ENCODE measurements around the gene UBE2Q1. TPM values are rescaled to one million over a fixed set of nuclear protein-coding genes. Genes with fewer than 3 reads are reported as not detected.

UBE2Q1 gene
- total and polyA plus RNA-seq, 2 donors = 33.0 to 49.4 TPM

- Histone ChIP-seq H3K27ac (ENCODE audit: low read depth in 1 of 2, low read length in 1 of 2) (no peak overlapping the region), H3K27me3 (ENCODE audit: control insufficient read depth in 2 of 2, insufficient read depth in 1 of 2, low read length in 1 of 2) (no peaks in the 10 kb centered on the region), H3K36me3 (ENCODE audit: control insufficient read depth in 2 of 2, insufficient read depth in 2 of 2, low read length in 1 of 2) (peaks cover 70 to 90% of the 10 kb centered on the region in 2 donors), H3K9me3 (ENCODE audit: control insufficient read depth in 2 of 2, insufficient read depth in 1 of 2, low read length in 1 of 2) (no peaks in the 10 kb centered on the region), H3K4me3 (ENCODE audit: low read length in 2 of 2) (no peak overlapping the region), H3K4me1 (ENCODE audit: control insufficient read depth in 2 of 2, insufficient read depth in 2 of 2, low read length in 2 of 2) (peaks cover 0 to 4% of the 10 kb centered on the region in 2 donors)
- no peak for DNase-seq (ENCODE audit: low read depth in 6 of 9, low spot score in 9 of 9)
- 95% methylated on average over 1 of the region's 1 CpG for WGBS
These were observed 37.2 kb upstream of the UBE2Q1 start for GRCh38 chr1:154595621-154596020.

DNA sequence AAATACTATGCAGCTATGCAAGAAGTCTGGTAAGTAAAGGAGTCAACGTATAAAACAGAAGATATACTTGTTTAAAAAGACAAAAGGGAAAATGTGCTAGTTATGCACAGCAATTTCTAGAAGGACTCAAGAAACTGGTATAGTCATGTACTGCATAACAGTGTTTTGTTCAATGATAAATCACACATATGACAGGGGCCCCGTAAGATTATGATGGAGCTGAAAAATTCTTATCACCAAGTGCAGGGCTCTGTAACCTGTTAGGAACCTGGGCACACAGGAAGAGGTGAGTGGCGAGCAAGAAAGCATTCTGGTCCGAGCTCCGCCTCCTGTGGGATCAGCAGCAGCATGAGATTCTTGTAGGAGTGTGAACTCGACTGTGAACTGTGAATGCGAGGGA is 36.3 kb upstream of the UBE2Q1 start:
- Histone ChIP-seq H3K4me1 (ENCODE audit: control insufficient read depth in 2 of 2, insufficient read depth in 2 of 2, low read length in 2 of 2) (peaks cover 0 to 4% of the 10 kb centered on the region in 2 donors), H3K9me3 (ENCODE audit: control insufficient read depth in 2 of 2, insufficient read depth in 1 of 2, low read length in 1 of 2) (no peaks in the 10 kb centered on the region), H3K4me3 (ENCODE audit: low read length in 2 of 2) (no peak overlapping the region), H3K27me3 (ENCODE audit: control insufficient read depth in 2 of 2, insufficient read depth in 1 of 2, low read length in 1 of 2) (no peaks in the 10 kb centered on the region), H3K27ac (ENCODE audit: low read depth in 1 of 2, low read length in 1 of 2) (no peak overlapping the region), H3K36me3 (ENCODE audit: control insufficient read depth in 2 of 2, insufficient read depth in 2 of 2, low read length in 1 of 2) (peaks cover 73 to 95% of the 10 kb centered on the region in 2 donors)
- DNase-seq (ENCODE audit: low read depth in 6 of 9, low spot score in 9 of 9) = no peak
- WGBS = 98% methylated on average over 7 of the region's 7 CpGs

GRCh38 chr1:154593390-154593789 is 34.9 kb upstream of the UBE2Q1 start:
- Histone ChIP-seq H3K4me3 (ENCODE audit: low read length in 2 of 2) (no peak overlapping the region), H3K9me3 (ENCODE audit: control insufficient read depth in 2 of 2, insufficient read depth in 1 of 2, low read length in 1 of 2) (no peaks in the 10 kb centered on the region), H3K36me3 (ENCODE audit: control insufficient read depth in 2 of 2, insufficient read depth in 2 of 2, low read length in 1 of 2) (peaks cover 78 to 96% of the 10 kb centered on the region in 2 donors), H3K4me1 (ENCODE audit: control insufficient read depth in 2 of 2, insufficient read depth in 2 of 2, low read length in 2 of 2) (no peaks in the 10 kb centered on the region), H3K27ac (ENCODE audit: low read depth in 1 of 2, low read length in 1 of 2) (no peak overlapping the region), H3K27me3 (ENCODE audit: control insufficient read depth in 2 of 2, insufficient read depth in 1 of 2, low read length in 1 of 2) (no peaks in the 10 kb centered on the region)
- no peak for DNase-seq (ENCODE audit: low read depth in 6 of 9, low spot score in 9 of 9)

DNA sequence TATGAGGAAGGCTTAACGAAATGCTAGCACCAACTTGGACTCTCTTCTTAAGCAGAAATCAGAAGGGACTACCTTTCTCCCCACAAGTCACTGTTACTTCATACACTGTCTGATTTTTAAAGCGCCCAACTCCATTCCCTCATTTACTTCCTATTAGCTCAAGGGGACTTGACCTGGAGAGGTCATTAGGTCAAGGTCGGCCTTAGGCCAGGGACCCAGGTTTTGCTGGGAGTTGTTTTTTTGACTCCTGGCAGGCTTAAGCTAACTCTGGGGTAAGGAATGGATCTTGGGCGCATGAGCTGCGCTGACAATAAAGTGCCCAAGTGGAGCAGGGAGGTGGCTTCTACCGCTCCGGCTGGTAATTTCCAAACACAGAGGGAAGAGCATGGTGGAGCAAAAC is 32.7 kb upstream of the UBE2Q1 start:
- no peak for DNase-seq (ENCODE audit: low read depth in 6 of 9, low spot score in 9 of 9)
- no peak overlapping the region for H3K4me3 ChIP-seq (ENCODE audit: low read length in 2 of 2)
- peaks cover 75 to 96% of the 10 kb centered on the region in 2 donors for H3K36me3 ChIP-seq (ENCODE audit: control insufficient read depth in 2 of 2, insufficient read depth in 2 of 2, low read length in 1 of 2)
- no peaks in the 10 kb centered on the region for H3K9me3 ChIP-seq (ENCODE audit: control insufficient read depth in 2 of 2, insufficient read depth in 1 of 2, low read length in 1 of 2)
- no peaks in the 10 kb centered on the region for H3K27me3 ChIP-seq (ENCODE audit: control insufficient read depth in 2 of 2, insufficient read depth in 1 of 2, low read length in 1 of 2)
- H3K4me1 ChIP-seq (ENCODE audit: control insufficient read depth in 2 of 2, insufficient read depth in 2 of 2, low read length in 2 of 2) = no peaks in the 10 kb centered on the region
- H3K27ac ChIP-seq (ENCODE audit: low read depth in 1 of 2, low read length in 1 of 2) = no peak overlapping the region
- 98% methylated on average over 7 of the region's 7 CpGs for WGBS

DNA sequence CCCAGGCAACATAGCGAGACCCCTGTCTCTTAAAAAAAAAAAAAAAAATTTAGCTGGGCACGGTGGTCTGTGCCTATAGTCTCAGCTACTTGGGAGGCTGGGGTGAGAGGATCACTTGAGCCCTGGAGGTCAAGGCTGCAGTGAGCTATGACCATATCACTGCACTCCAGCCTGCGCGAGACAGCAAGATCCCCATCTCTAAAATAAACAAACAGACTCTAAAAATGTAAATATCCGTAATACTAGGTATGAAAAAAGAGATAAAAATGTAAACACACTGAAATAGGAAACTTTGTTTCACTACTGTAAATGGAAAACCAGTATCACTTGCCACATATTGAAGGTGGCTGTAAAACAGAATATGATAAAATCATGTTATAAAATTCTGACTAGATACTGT is 32.3 kb upstream of the UBE2Q1 start:
- DNase-seq (ENCODE audit: low read depth in 6 of 9, low spot score in 9 of 9) = no peak
- Histone ChIP-seq H3K4me1 (ENCODE audit: control insufficient read depth in 2 of 2, insufficient read depth in 2 of 2, low read length in 2 of 2) (no peaks in the 10 kb centered on the region), H3K4me3 (ENCODE audit: low read length in 2 of 2) (no peak overlapping the region), H3K27ac (ENCODE audit: low read depth in 1 of 2, low read length in 1 of 2) (no peak overlapping the region), H3K36me3 (ENCODE audit: control insufficient read depth in 2 of 2, insufficient read depth in 2 of 2, low read length in 1 of 2) (peaks cover 75 to 96% of the 10 kb centered on the region in 2 donors), H3K27me3 (ENCODE audit: control insufficient read depth in 2 of 2, insufficient read depth in 1 of 2, low read length in 1 of 2) (no peaks in the 10 kb centered on the region), H3K9me3 (ENCODE audit: control insufficient read depth in 2 of 2, insufficient read depth in 1 of 2, low read length in 1 of 2) (no peaks in the 10 kb centered on the region)
- 98% methylated on average over 5 of the region's 5 CpGs for WGBS

DNA sequence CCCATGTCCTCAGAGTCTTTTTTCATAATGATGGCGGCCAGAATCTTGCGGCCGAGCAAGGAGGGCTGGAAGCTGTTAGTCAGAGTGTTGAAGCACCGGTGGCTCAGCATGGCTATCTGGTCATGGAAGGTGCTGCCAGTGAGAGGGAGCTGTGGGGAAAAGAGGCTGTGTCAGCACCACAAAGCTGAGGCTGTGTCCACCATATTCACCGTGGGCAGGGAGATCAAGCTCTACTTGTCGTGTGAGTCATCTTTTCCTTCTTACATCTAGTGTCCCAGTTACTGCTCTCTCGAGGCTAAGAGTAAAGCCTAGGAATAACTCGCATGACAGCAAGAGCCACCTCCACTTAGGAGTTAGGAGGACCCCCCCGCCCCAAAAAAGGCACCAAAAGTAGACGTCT is 31.3 kb upstream of the UBE2Q1 start:
- 86% methylated on average over 10 of the region's 10 CpGs for WGBS
- no peaks in the 10 kb centered on the region for H3K4me1 ChIP-seq (ENCODE audit: control insufficient read depth in 2 of 2, insufficient read depth in 2 of 2, low read length in 2 of 2)
- H3K9me3 ChIP-seq (ENCODE audit: control insufficient read depth in 2 of 2, insufficient read depth in 1 of 2, low read length in 1 of 2) = no peaks in the 10 kb centered on the region
- no peak for DNase-seq (ENCODE audit: low read depth in 6 of 9, low spot score in 9 of 9)
- H3K27ac ChIP-seq (ENCODE audit: low read depth in 1 of 2, low read length in 1 of 2) = no peak overlapping the region
- H3K4me3 ChIP-seq (ENCODE audit: low read length in 2 of 2) = no peak overlapping the region
- H3K27me3 ChIP-seq (ENCODE audit: control insufficient read depth in 2 of 2, insufficient read depth in 1 of 2, low read length in 1 of 2) = no peaks in the 10 kb centered on the region
- peaks cover 78 to 99% of the 10 kb centered on the region in 2 donors for H3K36me3 ChIP-seq (ENCODE audit: control insufficient read depth in 2 of 2, insufficient read depth in 2 of 2, low read length in 1 of 2)

GRCh38 chr1:154586641-154587040 is 28.2 kb upstream of the UBE2Q1 start:
- no peak overlapping the region for H3K27ac ChIP-seq (ENCODE audit: low read depth in 1 of 2, low read length in 1 of 2)

GRCh38 chr1:154586231-154586630 is 27.8 kb upstream of the UBE2Q1 start:
- Histone ChIP-seq H3K27me3 (ENCODE audit: control insufficient read depth in 2 of 2, insufficient read depth in 1 of 2, low read length in 1 of 2) (no peaks in the 10 kb centered on the region), H3K27ac (ENCODE audit: low read depth in 1 of 2, low read length in 1 of 2) (no peak overlapping the region), H3K4me3 (ENCODE audit: low read length in 2 of 2) (no peak overlapping the region), H3K9me3 (ENCODE audit: control insufficient read depth in 2 of 2, insufficient read depth in 1 of 2, low read length in 1 of 2) (no peaks in the 10 kb centered on the region), H3K36me3 (ENCODE audit: control insufficient read depth in 2 of 2, insufficient read depth in 2 of 2, low read length in 1 of 2) (peaks cover 96 to 100% of the 10 kb centered on the region in 2 donors), H3K4me1 (ENCODE audit: control insufficient read depth in 2 of 2, insufficient read depth in 2 of 2, low read length in 2 of 2) (no peaks in the 10 kb centered on the region)
- DNase-seq (ENCODE audit: low read depth in 6 of 9, low spot score in 9 of 9) = no peak
- 95% methylated on average over 10 of the region's 10 CpGs for WGBS

More at GRCh38 chr1:154586641-154587040, 28.2 kb upstream of the UBE2Q1 start:
- H3K36me3 ChIP-seq (ENCODE audit: control insufficient read depth in 2 of 2, insufficient read depth in 2 of 2, low read length in 1 of 2) = peaks cover 95 to 100% of the 10 kb centered on the region in 2 donors
- H3K27me3 ChIP-seq (ENCODE audit: control insufficient read depth in 2 of 2, insufficient read depth in 1 of 2, low read length in 1 of 2) = no peaks in the 10 kb centered on the region
- H3K9me3 ChIP-seq (ENCODE audit: control insufficient read depth in 2 of 2, insufficient read depth in 1 of 2, low read length in 1 of 2) = no peaks in the 10 kb centered on the region
- 95% methylated on average over 6 of the region's 6 CpGs for whole genome bisulfite sequencing
- no peaks in the 10 kb centered on the region for H3K4me1 ChIP-seq (ENCODE audit: control insufficient read depth in 2 of 2, insufficient read depth in 2 of 2, low read length in 2 of 2)
- no peak for DNase-seq (ENCODE audit: low read depth in 6 of 9, low spot score in 9 of 9)
- H3K4me3 ChIP-seq (ENCODE audit: low read length in 2 of 2) = no peak overlapping the region

- Histone ChIP-seq H3K27ac (ENCODE audit: low read depth in 1 of 2, low read length in 1 of 2) (no peak overlapping the region), H3K4me3 (ENCODE audit: low read length in 2 of 2) (no peak overlapping the region)
These were observed 26.0 kb upstream of the UBE2Q1 start for GRCh38 chr1:154584267-154584994.

More at GRCh38 chr1:154584267-154584994, 26.0 kb upstream of the UBE2Q1 start:
- 94% methylated on average over 9 of the region's 9 CpGs for WGBS
- H3K4me1 ChIP-seq (ENCODE audit: control insufficient read depth in 2 of 2, insufficient read depth in 2 of 2, low read length in 2 of 2) = no peaks in the 10 kb centered on the region
- H3K36me3 ChIP-seq (ENCODE audit: control insufficient read depth in 2 of 2, insufficient read depth in 2 of 2, low read length in 1 of 2) = peaks cover 96 to 100% of the 10 kb centered on the region in 2 donors
- no peak for DNase-seq (ENCODE audit: low read depth in 6 of 9, low spot score in 9 of 9)
- H3K9me3 ChIP-seq (ENCODE audit: control insufficient read depth in 2 of 2, insufficient read depth in 1 of 2, low read length in 1 of 2) = no peaks in the 10 kb centered on the region
- no peaks in the 10 kb centered on the region for H3K27me3 ChIP-seq (ENCODE audit: control insufficient read depth in 2 of 2, insufficient read depth in 1 of 2, low read length in 1 of 2)
